Measurements from ENCODE around the gene TYR.
"Not testable (repeated sequence)": the region's sequence is repeated elsewhere in the genome, so short reads cannot be mapped to it uniquely, and the experiment has no call there.

DNA sequence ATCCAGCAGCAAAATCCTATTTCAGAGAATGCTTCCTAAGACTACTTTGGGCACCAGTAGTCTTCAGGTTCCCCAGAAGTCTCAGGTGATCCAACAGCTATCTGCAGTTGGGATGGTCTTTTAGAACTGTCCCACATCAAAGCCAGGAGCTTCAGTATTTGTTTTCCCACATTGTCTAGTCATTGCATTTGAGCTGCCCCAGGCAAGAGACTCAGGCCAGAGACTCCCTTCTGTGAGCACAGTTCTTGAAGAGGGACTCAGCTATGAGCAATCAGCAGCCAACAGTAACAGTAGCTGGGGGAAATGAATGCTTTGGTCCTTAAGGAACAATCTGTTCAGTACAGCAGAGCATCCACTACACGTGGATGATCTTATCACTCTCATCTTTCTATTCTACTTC, 125.4 kb downstream of the TYR start:
- TF ChIP-seq, protein P1, sequence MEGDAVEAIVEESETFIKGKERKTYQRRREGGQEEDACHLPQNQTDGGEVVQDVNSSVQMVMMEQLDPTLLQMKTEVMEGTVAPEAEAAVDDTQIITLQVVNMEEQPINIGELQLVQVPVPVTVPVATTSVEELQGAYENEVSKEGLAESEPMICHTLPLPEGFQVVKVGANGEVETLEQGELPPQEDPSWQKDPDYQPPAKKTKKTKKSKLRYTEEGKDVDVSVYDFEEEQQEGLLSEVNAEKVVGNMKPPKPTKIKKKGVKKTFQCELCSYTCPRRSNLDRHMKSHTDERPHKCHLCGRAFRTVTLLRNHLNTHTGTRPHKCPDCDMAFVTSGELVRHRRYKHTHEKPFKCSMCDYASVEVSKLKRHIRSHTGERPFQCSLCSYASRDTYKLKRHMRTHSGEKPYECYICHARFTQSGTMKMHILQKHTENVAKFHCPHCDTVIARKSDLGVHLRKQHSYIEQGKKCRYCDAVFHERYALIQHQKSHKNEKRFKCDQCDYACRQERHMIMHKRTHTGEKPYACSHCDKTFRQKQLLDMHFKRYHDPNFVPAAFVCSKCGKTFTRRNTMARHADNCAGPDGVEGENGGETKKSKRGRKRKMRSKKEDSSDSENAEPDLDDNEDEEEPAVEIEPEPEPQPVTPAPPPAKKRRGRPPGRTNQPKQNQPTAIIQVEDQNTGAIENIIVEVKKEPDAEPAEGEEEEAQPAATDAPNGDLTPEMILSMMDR (IDR thresholded peaks at IDR 0.05; ENCODE audit: insufficient read depth, low read length, poor library complexity, severe bottlenecking): not testable (repeated sequence)
- TF ChIP-seq EZH2phosphoT487 (conservative IDR thresholded peaks at IDR 0.05; ENCODE audit: low read length): not testable (repeated sequence)
